Sigmoid colon (tissue), 7 donors: ENCODE measurements around the gene GRID1. TPM values are rescaled to one million over a fixed set of nuclear protein-coding genes. Genes with fewer than 3 reads are reported as not detected.

Experiments used
- DNase-seq: peaks from one replicate; pipeline ENCODE4 v3.0.0-alpha.2; 2019
- H3K27ac ChIP-seq, 4 donors: fragments of 200-600 bp; sonication (generic); one replicate each; pipeline ENCODE4 v1.5.1; 2016 to 2019; ENCODE audit warnings: mild to moderate bottlenecking in 1 of 4
- H3K27me3 ChIP-seq, 3 donors: fragments of 200-600 bp; sonication (generic); one replicate each; pipeline ENCODE4 v1.5.1; 2019; ENCODE audit warnings: mild to moderate bottlenecking in 1 of 3
- H3K36me3 ChIP-seq, 4 donors: fragments of 200-600 bp; sonication (generic); one replicate each; pipeline ENCODE4 v1.5.1; 2016 to 2019
- H3K4me1 ChIP-seq, 4 donors: fragments of 200-600 bp; sonication (generic); one replicate each; pipeline ENCODE4 v1.5.1; 2017 to 2019
- H3K4me3 ChIP-seq, 4 donors: fragments of 200-600 bp; sonication (generic); one replicate each; pipeline ENCODE4 v1.5.1; 2017 to 2019; ENCODE audit warnings: mild to moderate bottlenecking in 2 of 4, moderate library complexity in 1 of 4
- H3K9me3 ChIP-seq, 4 donors: fragments of 200-600 bp in 3 of 4; sonication (generic) in 3 of 4; one replicate each; pipeline versions ENCODE4 v1.5.1 to v1.6.1; 2013 to 2019
- CTCF ChIP-seq, 4 experiments: fragments of 450-650 bp in 3 of 4; fragments of 200-600 bp in 1 of 4; IDR thresholded peaks; one replicate each; pipeline ENCODE4 v1.5.1; 2016 to 2019; ENCODE audit warnings: antibody characterized with exemption in 4 of 4, mild to moderate bottlenecking in 3 of 4, moderate library complexity in 2 of 4
- EP300 ChIP-seq, 4 donors: sonication (generic); formaldehyde crosslinking; IDR thresholded peaks; one replicate each; pipeline ENCODE4 v1.6.1; 2017; ENCODE audit warnings: antibody characterized with exemption in 4 of 4
- POLR2A ChIP-seq, 2 donors: fragments of 450-650 bp; IDR thresholded peaks; one replicate each; pipeline ENCODE4 v1.6.1; 2016; ENCODE audit warnings: antibody characterized with exemption in 2 of 2, mild to moderate bottlenecking in 2 of 2, moderate library complexity in 2 of 2
- POLR2AphosphoS5 ChIP-seq, 4 donors: sonication (generic); formaldehyde crosslinking; IDR thresholded peaks; one replicate each; pipeline ENCODE4 v1.6.1; 2017; ENCODE audit warnings: antibody characterized with exemption in 4 of 4
- WGBS, 2 donors: extraction: QIAGEN DNeasy Blood & Tissue Kit; methylation state at CpG; one replicate each; pipeline ENCODE4 v1.1.7; 2013; 5-methylcytosine and 5-hydroxymethylcytosine counted together
- intact Hi-C: fragments of 100-400 bp; cut with DNase I; formaldehyde crosslinking; loops from one replicate; pipeline ENCODE4 v1.15.1; 2023
- polyA plus RNA-seq, 3 donors: library from polyadenylated mRNA; stranded (reverse); fragments of 200-250 nt; gene quantifications; one replicate each; pipeline ENCODE4 v1.2.3, GENCODE V29; 2013
- total RNA-seq, 4 donors: library from RNA; depleted of rRNA; stranded (reverse); fragments of >200 nt; gene quantifications; one replicate each; pipeline ENCODE4 v1.1.0, GENCODE V29; 2016
- donor health status: healthy with polysubstance abuse.
- donor health status: Bipolar disorder and iron deficiency.
- donor health status: healthy.

The GRID1 gene
- total and polyA plus RNA-seq, 7 donors, result 0.66 to 4.7 (median 1.1) TPM; not detected in 2

DNA sequence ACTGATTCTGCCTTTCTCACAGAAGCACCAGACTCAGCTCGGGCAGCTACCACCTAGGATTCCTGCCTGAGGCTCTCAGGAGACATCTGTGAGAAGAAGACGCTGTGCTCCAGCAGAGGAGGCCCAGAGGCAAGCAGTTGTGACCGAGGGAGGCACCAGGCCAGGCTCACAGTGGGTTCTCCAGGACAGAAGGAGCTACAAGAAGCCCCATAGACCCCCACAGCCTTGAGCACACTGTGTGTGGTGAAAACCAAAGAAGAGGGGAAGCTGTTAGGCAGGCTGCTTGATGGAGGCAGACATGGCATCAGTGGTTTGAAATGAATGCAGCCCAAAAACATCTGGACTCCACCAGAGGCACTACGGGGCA is 198.8 kb downstream of the GRID1 start:
- Histone ChIP-seq H3K4me1 (no peaks in the 10 kb centered on the region), H3K4me3 (no peak overlapping the region), H3K27me3 (no peaks in the 10 kb centered on the region), H3K27ac (no peak overlapping the region), H3K9me3 (no peaks in the 10 kb centered on the region), H3K36me3 (no peaks in the 10 kb centered on the region)
- peak; percentile 49 for DNase-seq
- 83 to 87% methylated on average over 4 of the region's 4 CpGs for WGBS, 2 donors
- intact Hi-C loops, result no loop called here
- TF ChIP-seq CTCF (IDR thresholded peaks at IDR 0.05) (no peak), POLR2A (IDR thresholded peaks at IDR 0.05) (no peak), EP300 (IDR thresholded peaks at IDR 0.05) (no peak), POLR2AphosphoS5 (IDR thresholded peaks at IDR 0.05) (no peak)

DNA sequence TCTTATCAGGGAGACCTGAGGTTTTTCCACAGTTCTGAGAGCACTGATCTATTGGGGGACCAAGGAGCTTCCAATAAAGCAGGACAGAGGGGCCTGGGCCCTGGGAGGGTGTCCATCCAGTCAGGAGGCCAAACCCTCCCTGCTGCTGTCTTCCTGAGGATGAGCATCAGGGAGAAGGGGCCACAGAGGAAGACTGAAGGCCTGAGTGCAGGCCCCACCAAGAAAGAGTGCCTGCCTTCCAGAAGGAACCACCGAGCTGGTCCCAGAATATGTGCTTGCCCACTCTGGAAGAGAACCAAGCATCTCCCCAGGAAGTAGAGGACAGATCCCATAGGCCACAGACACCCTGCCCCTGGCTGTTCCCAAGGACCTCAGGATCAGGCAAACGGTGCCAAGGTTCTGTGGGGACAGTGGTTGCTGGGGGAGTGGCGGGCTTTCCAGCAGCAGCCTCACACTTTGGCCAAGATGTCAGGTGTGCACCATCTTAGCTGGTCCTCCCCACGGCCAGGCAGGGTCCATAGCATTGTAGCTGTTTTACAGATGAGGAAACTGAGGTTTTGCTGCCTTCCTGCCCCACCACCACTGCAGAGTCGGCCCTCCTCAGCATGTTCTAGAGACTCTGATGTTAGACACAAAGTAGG is 199.4 kb downstream of the GRID1 start:
- TF ChIP-seq POLR2AphosphoS5 (IDR thresholded peaks at IDR 0.05) (no peak), POLR2A (IDR thresholded peaks at IDR 0.05) (no peak), CTCF (IDR thresholded peaks at IDR 0.05) (no peak), EP300 (IDR thresholded peaks at IDR 0.05) (no peak)
- H3K9me3 ChIP-seq, result no peaks in the 10 kb centered on the region
- H3K4me3 ChIP-seq, result no peak overlapping the region
- no peak overlapping the region for H3K27ac ChIP-seq
- H3K36me3 ChIP-seq, result no peaks in the 10 kb centered on the region
- intact Hi-C loops, result no loop called here
- DNase-seq, result peak; percentile 49
- H3K4me1 ChIP-seq, result no peaks in the 10 kb centered on the region
- H3K27me3 ChIP-seq, result no peaks in the 10 kb centered on the region
- 87 to 90% methylated on average over 5 of the region's 5 CpGs for WGBS, 2 donors

DNA sequence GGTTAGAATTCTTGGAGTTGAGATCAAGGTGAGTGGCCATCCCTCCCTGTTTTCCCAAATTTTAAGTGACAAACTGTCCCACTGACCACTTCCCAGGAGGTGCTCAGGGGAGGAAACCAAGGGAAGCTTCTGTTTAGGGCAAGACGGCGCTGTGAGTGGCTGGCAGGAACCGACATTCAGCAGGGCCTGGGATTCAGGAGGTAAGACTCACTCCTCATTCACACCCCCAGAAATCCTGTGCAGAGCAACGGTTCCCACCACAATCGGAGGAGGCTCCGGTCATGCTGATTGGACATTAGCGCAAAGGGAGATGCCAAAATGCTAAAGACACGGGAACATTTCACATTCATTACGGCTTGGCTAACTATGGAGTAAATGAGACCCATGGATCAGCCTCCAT is 200.9 kb downstream of the GRID1 start:
- Histone ChIP-seq H3K36me3 (no peaks in the 10 kb centered on the region), H3K4me1 (no peaks in the 10 kb centered on the region), H3K27me3 (no peaks in the 10 kb centered on the region), H3K4me3 (no peak overlapping the region), H3K9me3 (no peaks in the 10 kb centered on the region), H3K27ac (no peak overlapping the region)
- intact Hi-C loops, result no loop called here
- 94 to 96% methylated on average over 9 of the region's 9 CpGs for WGBS, 2 donors
- peak; percentile 39 for DNase-seq
- TF ChIP-seq CTCF (IDR thresholded peaks at IDR 0.05) (no peak), POLR2AphosphoS5 (IDR thresholded peaks at IDR 0.05) (no peak), EP300 (IDR thresholded peaks at IDR 0.05) (no peak), POLR2A (IDR thresholded peaks at IDR 0.05) (no peak)

DNA sequence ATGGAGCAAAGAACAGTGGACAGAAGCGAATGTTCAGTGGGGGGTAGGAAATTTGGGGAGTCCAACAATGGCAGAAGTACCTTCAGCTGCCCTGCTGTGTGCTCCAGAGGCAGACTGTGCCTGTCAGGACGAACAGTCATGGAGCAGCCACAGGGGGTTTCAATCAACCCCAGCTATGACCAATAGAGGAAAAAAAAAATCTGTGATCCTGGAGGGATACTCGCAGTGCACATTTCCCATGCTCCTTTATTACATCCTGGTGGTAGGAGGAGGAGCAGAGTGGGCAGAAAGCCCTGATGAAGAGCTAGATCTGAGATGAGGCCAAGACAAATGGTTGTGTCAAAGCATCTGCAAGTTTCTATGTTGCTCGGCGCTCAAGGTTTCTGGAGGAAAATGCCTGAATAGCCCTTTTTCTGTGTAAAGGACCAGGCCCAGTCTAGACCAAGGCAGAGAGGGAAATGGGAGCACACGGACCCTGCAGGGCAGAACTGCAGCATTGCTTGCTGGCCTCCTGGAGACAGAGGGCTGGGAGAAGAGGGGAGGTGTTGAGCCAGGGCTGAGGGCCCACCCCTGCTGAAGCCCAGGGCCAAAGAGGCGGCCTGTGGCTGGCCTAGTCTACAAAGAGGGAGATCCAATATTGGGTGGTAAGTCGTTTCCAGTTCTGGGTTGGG is 201.5 kb downstream of the GRID1 start:
- no peaks in the 10 kb centered on the region for H3K27me3 ChIP-seq
- H3K36me3 ChIP-seq, result no peaks in the 10 kb centered on the region
- H3K4me1 ChIP-seq, result no peaks in the 10 kb centered on the region
- no peak for TF ChIP-seq POLR2A (IDR thresholded peaks at IDR 0.05)
- no peak for TF ChIP-seq EP300 (IDR thresholded peaks at IDR 0.05)
- no peak for TF ChIP-seq POLR2AphosphoS5 (IDR thresholded peaks at IDR 0.05)
- no peak for TF ChIP-seq CTCF (IDR thresholded peaks at IDR 0.05)
- H3K9me3 ChIP-seq, result no peaks in the 10 kb centered on the region
- no peak overlapping the region for H3K4me3 ChIP-seq
- WGBS, 2 donors, result 84 to 90% methylated on average over 8 of the region's 8 CpGs
- DNase-seq, result peak; percentile 40
- H3K27ac ChIP-seq, result no peak overlapping the region
- intact Hi-C loops, result no loop called here
